DND-41 (cell line): ENCODE results near the gene PTPRD.
"Not testable (repeated sequence)": the region's sequence is repeated elsewhere in the genome, so short reads cannot be mapped to it uniquely, and the experiment has no call there.

ENCODE experiments used
- ATAC-seq: fragments of 200-7000 bp; cut with Tn5 transposase; 3 replicates; pipeline ENCODE4 v1.9.1; 2021; ENCODE audit warnings: low read depth; ENCODE audit not compliant: insufficient read depth
- DNase-seq: peaks from one replicate; pipeline ENCODE4 v3.0.0-alpha.2; 2020
- H2AFZ ChIP-seq: 2 replicates; pipeline ENCODE4 v1.6.0; 2012; ENCODE audit warnings: low read depth, low read length
- H3K27ac ChIP-seq: 2 replicates; pipeline ENCODE4 v1.5.1; 2012; ENCODE audit warnings: low read length, inconsistent platforms
- H3K27me3 ChIP-seq: fragments of 200-600 bp; sonication (generic); 2 replicates; pipeline ENCODE4 v1.6.0; 2012; ENCODE audit warnings: low read length, mild to moderate bottlenecking, inconsistent platforms; ENCODE audit not compliant: insufficient read depth, poor library complexity
- H3K36me3 ChIP-seq: 2 replicates; pipeline ENCODE4 v1.5.1; 2012; ENCODE audit warnings: low read length, inconsistent platforms; ENCODE audit not compliant: insufficient read depth
- H3K4me1 ChIP-seq: 2 replicates; pipeline ENCODE4 v1.5.1; 2012; ENCODE audit warnings: mild to moderate bottlenecking, low read length; ENCODE audit not compliant: insufficient read depth
- H3K4me2 ChIP-seq: 2 replicates; pipeline ENCODE4 v1.6.0; 2012; ENCODE audit warnings: mild to moderate bottlenecking, moderate library complexity, low read length, inconsistent platforms; ENCODE audit not compliant: insufficient read depth
- H3K4me3 ChIP-seq, 2 experiments: fragments of 200-600 bp in 1 of 2; shearing (Covaris generic) in 1 of 2; 2 replicates each; pipeline ENCODE4 v1.5.1; 2012 to 2016; ENCODE audit warnings: inconsistent platforms in 2 of 2, low read length in 2 of 2, mild to moderate bottlenecking in 2 of 2, low read depth in 1 of 2, moderate library complexity in 1 of 2
- H3K79me2 ChIP-seq: 2 replicates; pipeline ENCODE4 v1.6.0; 2012; ENCODE audit warnings: low read length, inconsistent platforms; ENCODE audit not compliant: insufficient read depth
- H3K9ac ChIP-seq: 2 replicates; pipeline ENCODE4 v1.6.0; 2012; ENCODE audit warnings: low read depth, mild to moderate bottlenecking, inconsistent platforms, low read length, moderate library complexity
- H3K9me3 ChIP-seq: 2 replicates; pipeline ENCODE4 v1.5.1; 2012; ENCODE audit warnings: low read length, moderate library complexity, mild to moderate bottlenecking, inconsistent platforms; ENCODE audit not compliant: insufficient read depth, severe bottlenecking
- H4K20me1 ChIP-seq: 2 replicates; pipeline ENCODE4 v1.6.0; 2012; ENCODE audit warnings: low read length; ENCODE audit not compliant: insufficient read depth
- EZH2 ChIP-seq: IDR thresholded peaks from 3 replicates; pipeline ENCODE4 v1.6.1; 2012; ENCODE audit warnings: borderline replicate concordance, low read depth, mild to moderate bottlenecking, moderate library complexity, low read length, inconsistent platforms; ENCODE audit not compliant: severe bottlenecking
- TF ChIP-seq, protein P1 (sequence below): IDR thresholded peaks from 2 replicates; pipeline ENCODE4 v1.5.1; 2012; ENCODE audit warnings: borderline replicate concordance, low read length, moderate library complexity, mild to moderate bottlenecking; ENCODE audit not compliant: poor library complexity, severe bottlenecking; ENCODE audit errors: extremely low read depth

PTPRD gene

DNA sequence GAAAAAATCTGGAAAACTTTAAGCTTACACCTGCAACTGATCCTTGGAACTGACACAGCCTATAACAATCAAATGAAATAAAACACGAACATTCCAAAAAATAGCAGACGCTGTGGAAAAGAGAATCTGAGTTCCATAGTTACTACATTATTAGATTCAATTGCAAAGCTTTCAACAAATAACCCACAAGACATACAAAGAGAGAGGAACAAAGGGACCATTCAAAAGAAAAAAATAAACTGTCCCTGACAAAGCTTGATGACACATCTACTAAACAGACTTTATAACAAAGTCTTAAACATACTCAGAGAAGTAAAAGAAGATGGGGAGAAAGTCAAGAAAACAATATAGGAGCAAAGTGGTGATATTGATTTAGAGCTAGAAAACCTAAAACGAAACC is 1123.6 kb downstream of the PTPRD start:
- no peaks in the 10 kb centered on the region for H3K36me3 ChIP-seq
- H3K4me3 ChIP-seq: no peak overlapping the region
- TF ChIP-seq, protein P1, sequence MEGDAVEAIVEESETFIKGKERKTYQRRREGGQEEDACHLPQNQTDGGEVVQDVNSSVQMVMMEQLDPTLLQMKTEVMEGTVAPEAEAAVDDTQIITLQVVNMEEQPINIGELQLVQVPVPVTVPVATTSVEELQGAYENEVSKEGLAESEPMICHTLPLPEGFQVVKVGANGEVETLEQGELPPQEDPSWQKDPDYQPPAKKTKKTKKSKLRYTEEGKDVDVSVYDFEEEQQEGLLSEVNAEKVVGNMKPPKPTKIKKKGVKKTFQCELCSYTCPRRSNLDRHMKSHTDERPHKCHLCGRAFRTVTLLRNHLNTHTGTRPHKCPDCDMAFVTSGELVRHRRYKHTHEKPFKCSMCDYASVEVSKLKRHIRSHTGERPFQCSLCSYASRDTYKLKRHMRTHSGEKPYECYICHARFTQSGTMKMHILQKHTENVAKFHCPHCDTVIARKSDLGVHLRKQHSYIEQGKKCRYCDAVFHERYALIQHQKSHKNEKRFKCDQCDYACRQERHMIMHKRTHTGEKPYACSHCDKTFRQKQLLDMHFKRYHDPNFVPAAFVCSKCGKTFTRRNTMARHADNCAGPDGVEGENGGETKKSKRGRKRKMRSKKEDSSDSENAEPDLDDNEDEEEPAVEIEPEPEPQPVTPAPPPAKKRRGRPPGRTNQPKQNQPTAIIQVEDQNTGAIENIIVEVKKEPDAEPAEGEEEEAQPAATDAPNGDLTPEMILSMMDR: no peak
- no peak for TF ChIP-seq EZH2
- H3K79me2 ChIP-seq: no peaks in the 10 kb centered on the region
- no peak overlapping the region for H3K4me2 ChIP-seq
- no peaks in the 10 kb centered on the region for H3K27me3 ChIP-seq
- no peak for ATAC-seq
- no peaks in the 10 kb centered on the region for H4K20me1 ChIP-seq
- H3K9ac ChIP-seq: no peak overlapping the region
- no peaks in the 10 kb centered on the region for H3K4me1 ChIP-seq
- no peak overlapping the region for H2AFZ ChIP-seq
- H3K27ac ChIP-seq: no peak overlapping the region
- DNase-seq: no peak
- no peaks in the 10 kb centered on the region for H3K9me3 ChIP-seq

DNA sequence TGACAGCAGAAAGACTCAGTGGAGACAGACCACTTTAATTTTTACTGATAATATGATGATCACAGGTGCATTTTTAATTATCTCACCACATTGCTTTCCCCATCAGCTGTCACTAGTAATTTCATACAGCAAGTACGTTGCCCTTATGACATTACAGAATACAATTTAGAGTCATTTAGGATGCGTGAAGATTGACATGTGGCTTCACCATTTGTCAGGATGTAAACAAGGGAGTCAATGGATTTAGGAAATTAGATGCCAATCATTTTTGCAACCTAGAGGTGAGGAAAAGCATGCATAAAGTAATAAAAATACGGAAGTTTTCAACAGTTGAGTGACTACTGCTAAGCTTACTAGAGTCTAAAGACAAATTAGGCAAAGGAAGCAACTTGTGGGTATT is 1129.6 kb downstream of the PTPRD start:
- TF ChIP-seq EZH2: no peak
- TF ChIP-seq, protein P1: no peak
- no peaks in the 10 kb centered on the region for H3K79me2 ChIP-seq
- H2AFZ ChIP-seq: no peak overlapping the region
- no peaks in the 10 kb centered on the region for H3K36me3 ChIP-seq
- no peak overlapping the region for H3K27ac ChIP-seq
- no peak overlapping the region for H3K9ac ChIP-seq
- DNase-seq: no peak
- no peak for ATAC-seq
- H3K4me3 ChIP-seq: no peak overlapping the region
- no peaks in the 10 kb centered on the region for H3K9me3 ChIP-seq
- no peaks in the 10 kb centered on the region for H3K4me1 ChIP-seq
- no peak overlapping the region for H3K4me2 ChIP-seq
- H4K20me1 ChIP-seq: no peaks in the 10 kb centered on the region
- no peaks in the 10 kb centered on the region for H3K27me3 ChIP-seq

DNA sequence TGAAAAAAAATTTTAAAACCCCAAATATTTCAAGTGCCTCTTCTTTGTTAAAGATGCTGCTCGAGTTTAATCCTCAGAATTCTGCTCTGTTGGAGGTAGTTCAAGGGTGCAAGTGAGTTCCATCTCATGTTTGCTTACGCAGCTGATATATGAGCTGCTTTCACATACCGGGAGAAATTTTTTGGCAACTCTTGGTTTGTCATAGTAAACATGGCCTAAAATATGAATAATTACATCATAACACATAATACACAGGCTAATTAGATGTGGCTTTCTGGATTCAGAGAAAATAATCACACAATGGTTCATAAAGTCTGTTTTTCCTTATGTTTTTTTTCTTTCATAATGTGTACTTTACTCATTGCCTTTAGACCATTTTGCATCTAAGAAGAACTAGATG is 1134.1 kb downstream of the PTPRD start:
- no peaks in the 10 kb centered on the region for H3K4me1 ChIP-seq
- no peak overlapping the region for H3K4me2 ChIP-seq
- H4K20me1 ChIP-seq: no peaks in the 10 kb centered on the region
- no peaks in the 10 kb centered on the region for H3K9me3 ChIP-seq
- H3K9ac ChIP-seq: no peak overlapping the region
- DNase-seq (no peak), ATAC-seq (no peak)
- H3K36me3 ChIP-seq: no peaks in the 10 kb centered on the region
- H3K79me2 ChIP-seq: no peaks in the 10 kb centered on the region
- no peak overlapping the region for H2AFZ ChIP-seq
- no peaks in the 10 kb centered on the region for H3K27me3 ChIP-seq
- TF ChIP-seq, protein P1: no peak
- no peak for TF ChIP-seq EZH2
- no peak overlapping the region for H3K27ac ChIP-seq
- no peak overlapping the region for H3K4me3 ChIP-seq

DNA sequence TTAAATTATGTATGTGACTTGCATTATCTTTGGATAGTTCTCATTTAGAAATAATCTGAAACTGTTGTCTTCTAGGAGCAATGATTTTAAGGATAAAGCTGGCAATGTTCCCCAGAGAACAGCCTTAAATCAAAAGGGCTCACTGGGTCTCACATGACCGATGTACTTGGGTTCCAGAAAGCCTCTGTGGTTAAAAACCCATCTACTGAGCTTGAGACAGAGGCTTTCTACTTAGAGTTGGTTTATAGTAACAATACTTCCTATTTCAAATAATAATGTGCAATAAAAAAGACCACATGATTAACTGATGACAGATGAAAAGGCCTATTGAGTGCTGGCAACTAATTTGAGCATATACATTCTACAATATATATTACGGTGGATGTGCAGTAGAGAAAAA is 1143.5 kb downstream of the PTPRD start:
- no peaks in the 10 kb centered on the region for H3K27me3 ChIP-seq
- TF ChIP-seq, protein P1: no peak
- TF ChIP-seq EZH2: no peak
- H3K36me3 ChIP-seq: no peaks in the 10 kb centered on the region
- no peak overlapping the region for H3K4me2 ChIP-seq
- no peak overlapping the region for H3K27ac ChIP-seq
- H3K4me3 ChIP-seq: no peak overlapping the region
- H3K9ac ChIP-seq: no peak overlapping the region
- no peaks in the 10 kb centered on the region for H3K4me1 ChIP-seq
- H3K79me2 ChIP-seq: no peaks in the 10 kb centered on the region
- no peaks in the 10 kb centered on the region for H3K9me3 ChIP-seq
- H4K20me1 ChIP-seq: no peaks in the 10 kb centered on the region
- DNase-seq (no peak), ATAC-seq (no peak)
- no peak overlapping the region for H2AFZ ChIP-seq

DNA sequence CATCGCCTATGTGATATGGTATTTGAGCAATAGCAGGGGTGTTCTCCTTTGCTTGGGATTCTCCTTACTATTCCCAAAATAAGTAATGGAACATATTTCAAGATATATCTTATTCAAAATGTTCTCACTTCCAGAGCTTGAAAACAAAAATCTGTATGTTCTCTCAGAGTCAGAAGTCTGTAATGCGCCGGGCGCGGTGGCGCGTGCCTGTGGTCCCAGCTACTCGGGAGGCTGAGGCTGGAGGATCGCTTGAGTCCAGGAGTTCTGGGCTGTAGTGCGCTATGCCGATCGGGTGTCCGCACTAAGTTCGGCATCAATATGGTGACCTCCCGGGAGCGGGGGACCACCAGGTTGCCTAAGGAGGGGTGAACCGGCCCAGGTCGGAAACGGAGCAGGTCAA is 1170.9 kb downstream of the PTPRD start:
- H4K20me1 ChIP-seq, H3K4me3 ChIP-seq, H2AFZ ChIP-seq, H3K27me3 ChIP-seq, H3K9me3 ChIP-seq, H3K27ac ChIP-seq, H3K9ac ChIP-seq, H3K79me2 ChIP-seq, ATAC-seq, H3K4me1 ChIP-seq, H3K36me3 ChIP-seq, H3K4me2 ChIP-seq, DNase-seq: not testable (repeated sequence)
